KMS-11 (cell line): ENCODE results near the gene MT1X.

Source experiments
- H2AFZ ChIP-seq: fragments of 200-600 bp; sonication (generic); 2 replicates; pipeline ENCODE4 v1.6.1; 2016; ENCODE audit warnings: antibody characterized with exemption, mixed run types, low read depth
- H3K27ac ChIP-seq: fragments of 200-600 bp; sonication (generic); 2 replicates; pipeline ENCODE4 v1.6.1; 2016; ENCODE audit warnings: mild to moderate bottlenecking, mixed run types
- H3K27me3 ChIP-seq: fragments of 200-600 bp; sonication (generic); 2 replicates; pipeline ENCODE4 v1.6.1; 2017; ENCODE audit warnings: mild to moderate bottlenecking, low read depth, mixed run types, moderate library complexity; ENCODE audit not compliant: insufficient read depth
- H3K36me3 ChIP-seq: fragments of 200-600 bp; sonication (generic); 2 replicates; pipeline ENCODE4 v1.6.1; 2017; ENCODE audit warnings: mild to moderate bottlenecking, mixed run types; ENCODE audit not compliant: insufficient read depth
- H3K4me1 ChIP-seq: fragments of 200-600 bp; sonication (generic); 2 replicates; pipeline ENCODE4 v1.6.1; 2016; ENCODE audit warnings: mild to moderate bottlenecking, low read depth, mixed run types; ENCODE audit not compliant: poor library complexity, severe bottlenecking
- H3K4me2 ChIP-seq: fragments of 200-600 bp; sonication (generic); 2 replicates; pipeline ENCODE4 v1.7.0; 2016; ENCODE audit warnings: mild to moderate bottlenecking, mixed run types
- H3K4me3 ChIP-seq: fragments of 200-600 bp; sonication (generic); IDR thresholded peaks from 2 replicates; pipeline ENCODE4 v1.6.1; 2017; ENCODE audit warnings: low read depth, low read length, mixed read lengths; ENCODE audit not compliant: insufficient read depth
- H3K79me2 ChIP-seq: fragments of 200-600 bp; sonication (generic); 2 replicates; pipeline ENCODE4 v1.6.1; 2016; ENCODE audit warnings: low read depth, mixed run types; ENCODE audit not compliant: insufficient read depth
- H3K9ac ChIP-seq: fragments of 200-600 bp; sonication (generic); 2 replicates; pipeline ENCODE4 v1.6.1; 2016; ENCODE audit warnings: mild to moderate bottlenecking, mixed run types
- H4K20me1 ChIP-seq: fragments of 200-600 bp; sonication (generic); 2 replicates; pipeline ENCODE4 v1.6.1; 2016; ENCODE audit warnings: mild to moderate bottlenecking, mixed run types; ENCODE audit not compliant: insufficient read depth
- CTCF ChIP-seq: fragments of 200-600 bp; sonication (generic); conservative IDR thresholded peaks from 2 replicates; pipeline ENCODE4 v1.6.1; 2017; ENCODE audit warnings: low read depth, mild to moderate bottlenecking, antibody characterized with exemption, low read length, moderate library complexity, mixed read lengths

The MT1X gene

GRCh38 chr16:56732832-56733231 is 50.6 kb downstream of the MT1X start:
- H3K36me3 ChIP-seq: no peaks in the 10 kb centered on the region
- H3K4me2 ChIP-seq: no peak overlapping the region; the same call in 1 of the 2 replicates
- H4K20me1 ChIP-seq: no peaks in the 10 kb centered on the region; the same call in 1 of the 2 replicates
- H3K79me2 ChIP-seq: peaks cover 69% of the 10 kb centered on the region
- no peak overlapping the region for H3K27ac ChIP-seq
- no peaks in the 10 kb centered on the region for H3K27me3 ChIP-seq
- no peak overlapping the region for H3K4me3 ChIP-seq
- no peak overlapping the region for H2AFZ ChIP-seq
- H3K9ac ChIP-seq: no peak overlapping the region
- H3K4me1 ChIP-seq: peaks cover 24% of the 10 kb centered on the region
- no peak for TF ChIP-seq CTCF
